HG03439 (cell line): ENCODE measurements around the gene ATP5F1E.
"Not testable (repeated sequence)": the region's sequence is repeated elsewhere in the genome, so short reads cannot be mapped to it uniquely, and the experiment has no call there.

Source experiments
- ATAC-seq: cut with Tn5 transposase; IDR thresholded peaks from one replicate; pipeline ENCODE4 v1.9.1; 2021; ENCODE audit warnings: mild to moderate bottlenecking, moderate library complexity; ENCODE audit not compliant: unreplicated experiment

Gene ATP5F1E

DNA sequence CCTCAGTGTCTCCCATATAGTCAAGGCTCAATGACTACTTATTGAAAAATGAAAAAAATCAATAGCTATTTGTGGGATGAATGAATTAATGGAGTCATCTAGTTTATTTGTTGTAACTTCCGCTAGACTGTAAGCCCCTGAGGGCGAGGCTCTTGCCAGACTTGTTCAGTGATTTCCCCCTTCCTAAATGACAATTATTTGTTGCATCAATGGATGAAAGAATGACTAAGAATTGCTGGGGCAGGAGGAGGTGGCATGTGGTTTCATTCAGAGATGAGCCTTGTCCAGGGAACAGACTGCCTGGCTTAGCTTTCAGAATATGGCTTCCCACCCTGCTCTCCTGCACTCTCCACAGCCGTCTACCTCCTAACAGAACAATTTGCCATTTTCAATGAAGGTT, 11.6 kb upstream of the ATP5F1E start:
- no peak for ATAC-seq

DNA sequence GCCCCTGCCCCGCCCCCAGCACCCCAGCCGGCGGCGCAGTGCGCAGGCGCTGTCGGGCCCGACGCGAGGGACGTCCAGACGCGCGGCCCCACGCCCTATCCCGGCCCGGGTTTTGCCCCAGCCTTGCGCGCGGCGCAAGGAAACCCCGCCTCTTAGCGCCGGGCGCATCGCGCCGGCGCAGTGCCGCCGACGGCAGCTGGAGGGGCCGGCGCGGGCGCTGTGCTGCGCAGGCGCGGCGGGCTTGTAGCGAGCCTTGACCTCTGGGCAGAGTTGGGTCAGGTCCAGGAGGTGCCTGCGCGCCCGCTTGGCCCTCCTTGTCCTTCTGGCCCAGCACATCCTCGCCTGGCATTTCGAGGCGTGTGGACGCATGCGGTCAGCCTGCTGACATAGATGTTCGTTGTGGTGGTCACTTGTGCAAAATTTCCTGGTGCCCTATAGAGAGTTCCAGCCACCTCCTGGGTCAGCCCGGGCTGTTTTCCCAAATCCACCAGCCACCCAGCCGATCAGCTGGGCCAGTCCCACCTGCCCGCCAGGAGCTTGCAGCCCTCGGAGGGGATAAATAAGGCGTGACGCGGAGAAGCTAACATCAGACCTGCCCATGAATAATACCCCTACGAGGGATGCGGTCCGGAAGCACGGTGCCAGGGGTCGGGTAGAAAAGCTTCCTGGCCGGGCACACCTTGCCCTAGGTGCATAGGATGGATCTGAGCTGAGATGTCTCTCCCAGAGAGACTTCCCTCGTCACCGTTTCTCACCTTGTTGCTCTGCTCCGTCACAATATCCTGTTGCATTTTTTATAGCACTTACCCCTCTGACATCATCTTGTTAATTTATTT, 10.9 kb upstream of the ATP5F1E start:
- ATAC-seq: peak; percentile 87

DNA sequence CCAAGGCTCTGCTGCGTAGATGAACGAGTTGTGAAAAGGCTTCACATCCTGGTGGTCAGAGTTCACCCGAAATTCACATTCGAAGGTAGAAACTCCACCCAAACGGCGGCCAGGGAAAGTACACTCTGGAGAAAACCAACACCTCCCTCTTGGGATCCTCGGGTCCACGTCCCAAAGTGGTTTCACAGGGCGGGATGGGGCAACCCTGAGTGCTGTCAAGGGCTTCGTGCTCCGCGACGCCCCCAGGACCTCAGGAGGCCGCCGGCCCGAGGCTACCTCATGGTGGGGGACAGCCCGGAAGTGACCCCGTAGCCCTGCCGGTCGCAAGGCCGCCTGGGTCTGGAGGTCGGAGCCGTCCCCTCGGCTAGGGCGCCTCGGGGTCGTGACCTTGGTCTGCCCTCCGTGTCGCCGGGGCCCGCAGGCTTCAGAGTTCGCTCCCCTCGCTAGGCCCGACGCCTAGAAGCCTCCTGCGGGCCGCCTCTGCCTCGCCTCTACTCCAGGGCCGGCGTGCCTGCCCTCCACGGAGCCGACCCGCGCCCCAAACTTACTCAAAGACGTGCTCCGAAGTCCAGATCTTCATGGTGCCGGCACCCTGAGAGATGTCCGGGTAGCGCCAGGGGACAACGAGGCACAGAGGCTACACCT, 10.1 kb upstream of the ATP5F1E start, which contains the start of gene PRELID3B:
TSS of gene PRELID3B (minus strand) at position 636 of the 645 bp plus-strand sequence. CDS start at position 580, 56 bp downstream.
- ATAC-seq: peak; percentile 33

DNA sequence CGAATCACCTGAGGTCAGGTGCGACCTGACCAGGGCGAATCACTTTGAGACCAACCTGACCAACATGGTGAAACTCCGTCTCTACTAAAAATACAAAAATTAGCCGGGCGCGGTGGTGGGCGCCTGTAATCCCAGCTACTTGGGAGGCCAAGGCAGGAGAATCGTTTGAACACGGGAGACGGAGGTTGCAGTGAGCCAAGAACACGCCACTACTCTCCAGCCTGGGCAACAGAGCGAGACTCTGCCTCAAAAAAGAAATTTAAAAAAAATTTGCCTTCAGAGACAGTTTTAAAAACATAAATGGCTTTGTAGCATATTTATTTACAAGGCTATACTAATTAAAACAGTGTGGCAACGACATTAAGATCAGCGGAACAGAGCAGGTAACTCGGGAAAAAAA, 9.4 kb upstream of the ATP5F1E start:
- not testable (repeated sequence) for ATAC-seq

DNA sequence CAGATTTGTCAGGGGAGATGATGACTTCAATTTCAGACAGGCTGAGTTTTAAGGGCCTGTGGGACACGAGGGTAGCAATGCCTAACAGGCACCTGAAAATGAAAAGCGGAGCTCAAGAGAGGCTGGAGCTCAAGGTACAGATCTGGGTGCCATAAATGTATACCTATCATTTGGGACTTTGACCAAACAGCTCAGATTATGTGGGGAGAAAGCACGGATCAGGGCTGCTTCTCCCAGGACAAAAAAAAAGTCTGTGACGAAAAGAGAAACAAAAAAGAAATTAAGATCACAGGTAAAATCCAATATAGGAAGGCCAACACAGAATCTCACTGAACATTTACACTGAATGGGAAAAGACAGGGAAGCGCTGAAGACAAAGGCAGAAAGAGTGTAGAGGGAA, 8.5 kb upstream of the ATP5F1E start:
- ATAC-seq: no peak

DNA sequence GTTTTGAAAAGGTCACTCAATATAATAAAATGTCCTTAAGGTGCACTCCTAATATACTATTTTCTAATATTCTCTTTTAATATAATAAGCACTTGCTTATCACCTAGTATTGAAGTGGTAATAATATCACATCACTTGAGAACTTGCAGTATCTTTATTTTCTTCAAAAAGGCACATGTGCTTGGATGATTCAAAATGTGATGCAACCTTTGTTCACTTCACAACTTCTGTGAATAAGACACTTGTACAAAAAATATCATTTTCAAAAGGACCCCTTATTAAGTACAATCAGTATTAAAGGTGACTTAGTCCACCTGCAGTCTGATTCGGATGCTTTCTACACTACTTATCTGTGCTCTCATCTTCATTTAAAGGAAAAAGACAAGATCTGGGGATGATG, 7.1 kb upstream of the ATP5F1E start:
- ATAC-seq: no peak

DNA sequence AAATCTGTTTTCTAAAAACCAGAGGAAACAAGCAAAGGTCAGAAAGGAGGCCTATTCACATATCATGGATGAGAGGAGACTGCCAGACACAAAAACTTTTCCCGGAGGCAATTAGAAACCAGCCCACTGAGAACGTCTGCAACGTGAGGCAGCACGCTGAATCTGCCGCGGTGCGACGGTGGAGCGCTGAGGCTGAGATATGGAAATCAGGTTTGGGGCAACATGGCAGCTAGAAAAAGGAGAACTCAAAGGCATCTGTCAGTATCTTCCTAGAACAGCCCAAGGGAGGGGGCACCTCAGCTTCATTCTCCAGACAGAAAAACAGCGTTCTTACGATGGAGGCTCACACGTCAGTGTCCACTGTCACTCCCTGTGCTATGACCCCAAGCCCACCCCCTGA, 5.3 kb upstream of the ATP5F1E start:
- ATAC-seq: no peak

DNA sequence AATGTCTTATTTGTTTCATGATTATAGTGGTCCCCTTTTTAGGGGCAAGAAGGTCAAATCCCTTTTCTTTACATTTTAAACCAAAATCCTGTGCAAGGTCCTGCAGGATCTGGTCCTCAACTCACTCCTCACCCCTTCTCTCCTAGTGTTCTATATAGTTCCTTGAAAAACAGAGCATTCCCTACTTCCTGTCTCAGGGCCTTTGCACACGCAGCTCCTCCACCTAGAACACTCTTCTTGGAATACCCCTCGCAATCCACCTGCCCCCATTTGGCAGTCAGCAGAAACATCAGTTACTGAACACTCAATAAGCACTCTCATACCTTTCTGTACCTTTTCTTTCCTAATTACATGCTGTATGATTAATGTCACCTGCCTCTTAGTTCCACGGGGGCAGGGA, 3.2 kb upstream of the ATP5F1E start:
- ATAC-seq: no peak

DNA sequence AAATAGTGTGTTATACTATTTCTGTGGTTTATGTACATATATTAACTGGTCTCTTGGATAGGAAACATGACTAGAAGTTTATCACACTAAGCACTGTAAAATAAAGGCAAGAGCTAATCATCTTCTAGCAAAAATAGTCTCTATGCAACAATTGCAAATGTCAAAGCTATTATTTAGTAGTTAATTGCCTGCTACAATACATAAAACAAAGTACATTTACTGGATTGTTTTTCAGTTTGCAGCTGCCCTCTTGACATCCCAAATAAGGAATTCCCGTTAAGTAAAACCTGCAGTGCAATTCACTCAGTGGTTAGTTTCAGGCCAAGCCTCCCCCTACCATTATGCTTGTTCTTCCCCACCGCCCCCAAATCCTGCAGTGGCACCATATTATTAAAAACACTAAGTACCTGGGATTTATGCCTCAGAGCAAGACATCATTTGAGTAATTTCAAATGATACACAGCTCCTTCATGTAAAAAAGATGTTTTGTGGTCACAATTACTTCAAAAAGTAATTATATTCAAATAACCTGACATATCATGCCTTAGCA, 1.6 kb upstream of the ATP5F1E start:
- no peak for ATAC-seq

DNA sequence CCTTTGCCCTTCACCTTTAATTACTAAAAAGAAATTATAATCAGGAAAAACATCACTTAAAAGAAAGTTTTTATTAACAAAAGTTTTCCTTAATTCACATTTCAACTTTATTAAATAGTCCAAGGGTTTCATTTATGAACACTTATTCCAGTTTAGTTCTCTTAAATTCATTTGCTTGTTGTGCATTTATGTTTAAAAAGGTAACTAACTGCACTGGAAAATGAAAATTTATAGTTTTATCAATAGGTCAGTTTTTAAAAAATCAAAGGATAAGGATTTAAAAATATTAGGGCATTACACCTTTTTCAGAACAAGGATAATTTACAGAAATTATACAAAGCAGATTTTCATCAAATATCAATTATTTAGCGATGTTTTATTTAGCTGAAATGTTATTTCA, 958 bp upstream of the ATP5F1E start:
- ATAC-seq: no peak

DNA sequence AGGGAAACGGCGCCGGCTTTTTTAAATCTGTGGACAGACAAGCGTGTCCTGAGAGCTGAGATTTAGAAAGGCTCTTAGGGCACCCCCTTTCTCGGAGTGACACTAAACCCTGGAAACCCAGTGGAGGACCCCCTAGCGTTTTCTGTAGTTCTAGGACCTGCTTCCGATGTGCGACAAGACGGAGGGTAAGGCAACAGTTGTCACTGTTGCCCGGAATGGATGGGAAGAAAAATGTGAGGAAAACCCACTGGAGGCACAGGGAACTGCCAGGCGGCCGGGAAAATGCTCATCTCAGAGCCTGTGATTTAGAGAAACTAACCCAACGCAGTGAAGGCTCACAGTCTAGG, 551 bp upstream of the ATP5F1E start:
- no peak for ATAC-seq

DNA sequence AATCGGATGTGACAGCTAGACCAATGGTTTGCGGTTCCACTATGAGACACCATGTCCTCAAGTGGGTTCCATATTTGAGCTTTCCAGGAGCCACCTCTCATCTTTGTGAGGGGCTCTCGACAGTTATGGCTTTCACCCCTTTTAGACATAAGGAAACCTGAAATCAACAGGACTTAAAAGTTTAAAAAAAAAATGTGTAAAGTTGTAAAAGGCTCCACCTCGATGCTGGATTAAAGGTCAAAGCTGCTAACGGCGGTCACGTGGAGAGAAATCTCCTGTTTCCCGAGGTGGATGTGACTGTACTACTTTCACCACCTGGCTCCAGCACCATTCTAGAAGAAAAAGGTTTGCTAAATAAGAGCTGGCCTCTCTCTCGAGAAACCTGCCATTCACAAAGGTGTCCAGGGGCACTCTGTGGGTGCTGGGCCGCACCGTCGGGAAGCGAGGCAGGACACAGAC, 542 bp downstream of the ATP5F1E start:
- no peak for ATAC-seq

DNA sequence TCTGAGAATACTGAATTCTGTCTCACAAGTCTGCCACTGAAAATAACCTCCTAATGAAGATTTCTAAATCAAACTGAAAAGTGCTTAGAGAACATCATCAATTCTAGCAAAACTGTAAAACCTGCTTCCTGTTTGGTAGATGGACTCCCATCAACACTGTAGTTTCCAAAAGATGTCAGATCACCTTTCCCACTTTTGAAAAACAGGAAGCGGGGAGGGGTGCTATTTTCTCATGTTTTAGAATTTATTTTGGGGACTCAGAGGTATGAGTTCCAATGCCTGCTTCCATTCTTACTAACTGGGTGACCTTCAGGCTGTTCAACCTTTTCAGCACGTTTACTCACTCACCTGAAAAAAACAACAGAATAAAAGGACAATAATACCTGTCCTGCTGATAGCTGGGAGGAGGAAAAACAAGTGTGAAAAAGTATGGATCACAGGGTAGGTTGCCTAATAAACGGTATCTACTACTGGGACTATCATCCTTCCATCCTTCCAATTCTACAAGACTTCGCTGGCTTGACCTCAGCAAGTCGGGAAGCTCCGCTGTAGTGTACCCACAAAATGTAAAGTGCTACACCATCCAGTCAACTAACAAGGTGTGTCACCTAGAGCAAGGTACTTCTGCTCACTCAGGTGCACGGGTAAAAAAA, 1.1 kb downstream of the ATP5F1E start:
- ATAC-seq: no peak

DNA sequence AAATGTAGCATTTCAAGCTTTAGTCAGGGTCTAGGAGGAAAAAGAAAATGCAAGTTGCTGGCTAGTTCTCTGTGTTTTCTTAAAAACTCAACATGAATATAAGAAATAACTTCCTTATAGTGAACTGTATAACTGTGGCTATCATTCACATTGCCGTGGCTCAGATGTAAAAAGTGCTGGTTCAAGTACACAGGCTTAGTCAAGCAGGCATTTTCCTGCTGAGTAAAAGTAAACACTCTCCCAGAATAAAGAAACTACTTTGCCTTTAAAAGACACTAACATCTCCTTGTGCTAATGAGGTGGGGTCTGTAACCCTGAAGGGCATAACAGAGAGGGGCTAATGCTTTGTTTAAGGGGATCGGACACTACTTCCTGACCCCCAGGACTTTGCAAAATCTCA, 3.3 kb downstream of the ATP5F1E start:
- no peak for ATAC-seq

DNA sequence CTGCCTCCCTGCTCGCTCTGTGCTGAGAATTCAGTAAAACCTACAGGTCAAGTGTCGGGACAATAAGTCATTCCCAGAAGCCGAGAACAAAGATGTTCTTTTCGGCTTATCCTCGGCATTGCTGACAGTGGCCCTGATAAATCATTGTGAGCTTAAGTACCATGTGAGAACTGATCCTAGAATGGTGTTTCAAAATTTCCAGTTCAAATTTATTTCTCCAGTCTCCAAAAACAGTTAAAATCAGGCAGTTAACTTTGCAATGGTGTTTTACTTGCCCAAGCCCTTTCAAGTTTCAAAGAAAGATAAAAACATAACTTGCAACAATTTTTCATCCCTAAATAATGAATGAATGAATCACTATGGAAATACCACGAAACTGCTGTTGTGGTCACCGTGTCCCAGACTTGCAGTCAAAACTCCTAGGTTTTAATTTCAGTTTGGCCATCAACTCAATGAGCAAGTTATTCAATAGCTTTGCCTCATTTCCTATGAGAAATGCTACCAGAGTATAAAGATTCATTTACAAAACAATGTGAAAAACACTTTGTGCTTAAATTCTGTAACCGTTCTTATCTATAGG, 4.3 kb downstream of the ATP5F1E start:
- ATAC-seq: no peak

DNA sequence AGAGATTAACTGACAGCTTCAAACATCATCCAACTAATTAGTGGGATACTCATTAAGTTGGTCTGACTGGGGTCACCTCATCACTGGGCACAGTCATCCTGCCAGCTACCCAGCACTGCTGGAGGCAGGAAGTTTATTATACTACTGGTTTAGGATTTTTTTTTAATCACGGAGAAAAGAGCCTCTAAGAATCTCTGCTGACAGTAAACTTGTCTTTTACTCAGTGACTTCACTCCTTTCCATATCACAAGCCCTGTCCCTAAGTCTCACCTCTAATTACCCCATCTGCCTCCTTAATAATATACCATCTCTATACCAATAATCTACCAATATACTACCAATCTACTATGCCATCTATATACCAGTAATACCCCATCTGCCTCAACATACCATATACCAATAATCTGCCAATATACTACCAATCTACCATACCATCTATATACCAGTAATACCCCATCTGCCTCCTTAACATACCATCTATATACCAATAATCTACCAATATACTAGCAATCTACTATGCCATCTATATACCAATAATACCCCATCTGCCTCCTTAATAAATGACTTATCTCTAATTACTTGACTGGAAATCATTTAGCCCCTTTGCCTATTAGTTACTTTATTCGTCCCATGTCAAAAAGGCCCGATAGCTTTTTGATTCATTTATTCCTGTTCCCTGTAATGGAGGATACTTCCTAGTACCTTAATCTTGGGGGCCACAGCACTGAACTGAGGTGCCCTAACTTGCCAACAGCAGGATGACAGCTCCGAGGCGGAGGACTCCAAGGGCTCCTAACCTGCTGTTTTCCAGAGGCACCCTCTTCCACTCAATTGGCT, 5.0 kb downstream of the ATP5F1E start:
- no peak for ATAC-seq

DNA sequence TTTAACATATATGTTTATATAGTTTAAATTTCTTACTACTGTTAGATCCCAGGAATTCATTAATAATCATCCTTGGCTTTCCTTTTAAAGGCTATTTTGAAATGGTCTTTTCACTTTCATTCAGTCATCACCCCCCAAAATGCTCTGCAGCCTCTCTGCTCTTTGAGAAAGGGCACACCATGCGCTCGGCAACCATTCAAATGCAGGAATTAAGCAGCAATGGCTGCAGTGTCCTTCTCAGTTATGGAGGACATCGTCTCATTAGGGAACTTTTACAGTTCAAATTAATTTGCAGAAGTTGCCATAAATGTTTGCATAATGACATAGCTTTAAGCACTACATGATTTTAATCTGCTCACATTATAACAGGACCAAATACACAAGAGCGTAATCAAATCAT, 6.6 kb downstream of the ATP5F1E start:
- ATAC-seq: no peak

DNA sequence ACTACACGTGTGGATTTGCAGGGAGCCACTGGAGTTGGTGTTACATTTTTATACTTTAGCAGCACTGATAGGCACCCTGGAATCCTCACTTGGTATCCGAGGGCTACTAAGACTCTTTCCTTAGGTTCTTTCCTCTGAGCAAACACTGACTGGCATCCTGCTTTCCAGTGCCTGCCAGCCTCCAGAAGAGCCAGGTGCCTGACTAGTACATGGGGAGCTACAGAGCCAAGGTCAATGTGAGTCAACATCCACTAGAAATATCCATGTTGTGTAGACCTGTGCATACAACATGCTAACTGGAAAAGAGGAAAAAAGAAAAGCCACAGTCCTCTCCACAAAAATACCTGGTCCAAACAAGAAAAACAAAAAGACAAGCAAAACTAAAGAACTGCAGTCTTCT, 7.0 kb downstream of the ATP5F1E start:
- no peak for ATAC-seq

DNA sequence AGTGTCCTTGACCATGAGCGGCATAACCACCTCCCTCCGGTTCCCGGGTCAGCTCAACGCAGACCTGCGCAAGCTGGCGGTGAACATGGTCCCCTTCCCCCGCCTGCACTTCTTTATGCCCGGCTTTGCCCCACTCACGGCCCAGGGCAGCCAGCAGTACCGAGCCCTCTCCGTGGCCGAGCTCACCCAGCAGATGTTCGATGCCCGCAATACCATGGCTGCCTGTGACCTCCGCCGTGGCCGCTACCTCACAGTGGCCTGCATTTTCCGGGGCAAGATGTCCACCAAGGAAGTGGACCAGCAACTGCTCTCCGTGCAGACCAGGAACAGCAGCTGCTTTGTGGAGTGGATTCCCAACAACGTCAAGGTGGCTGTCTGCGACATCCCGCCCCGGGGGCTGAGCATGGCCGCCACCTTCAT, 8.0 kb downstream of the ATP5F1E start:
- ATAC-seq: no peak

DNA sequence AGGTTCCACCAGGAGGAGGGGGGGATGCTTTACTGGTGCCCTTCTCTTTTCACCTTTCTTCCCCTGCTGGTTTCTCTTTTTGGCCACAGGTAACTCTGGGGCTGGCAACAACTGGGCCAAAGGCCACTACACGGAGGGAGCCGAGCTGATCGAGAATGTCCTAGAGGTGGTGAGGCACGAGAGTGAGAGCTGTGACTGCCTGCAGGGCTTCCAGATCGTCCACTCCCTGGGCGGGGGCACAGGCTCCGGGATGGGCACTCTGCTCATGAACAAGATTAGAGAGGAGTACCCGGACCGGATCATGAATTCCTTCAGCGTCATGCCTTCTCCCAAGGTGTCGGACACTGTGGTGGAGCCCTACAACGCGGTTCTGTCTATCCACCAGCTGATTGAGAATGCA, 8.5 kb downstream of the ATP5F1E start:
- ATAC-seq: no peak
